ENCODE results near the gene SLC22A12.
"Not testable (repeated sequence)": the region's sequence is repeated elsewhere in the genome, so short reads cannot be mapped to it uniquely, and the experiment has no call there.

The SLC22A12 gene

DNA sequence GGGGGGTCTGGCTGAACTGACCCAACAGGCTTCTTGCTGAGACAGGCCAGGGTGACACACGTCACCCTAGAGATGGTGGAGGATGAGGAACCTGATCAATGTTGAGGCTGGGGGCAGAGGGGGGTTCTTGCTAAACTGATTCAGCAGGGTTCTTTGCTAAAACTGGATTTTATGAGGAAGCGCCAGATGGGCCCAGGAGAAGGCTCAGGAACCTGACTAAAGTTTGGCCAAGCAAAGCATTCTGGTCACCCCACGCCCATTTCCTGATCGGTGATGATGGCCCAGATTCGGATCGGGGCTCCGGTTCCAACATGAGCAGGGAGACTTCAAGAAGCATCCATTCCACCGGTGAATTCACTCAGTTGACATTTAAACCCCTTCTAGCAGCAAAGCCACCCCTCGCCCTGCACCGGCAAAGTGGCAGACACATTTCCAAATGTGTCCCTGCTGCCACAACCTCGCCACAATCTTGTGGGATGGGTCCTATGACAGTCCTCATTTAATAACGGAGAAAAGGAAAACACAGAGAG lies 34.2 kb upstream of the SLC22A12 start:
- Histone ChIP-seq H3K36me3 (ENCODE audit: control insufficient read depth, insufficient read depth, low read length) (no peaks in the 10 kb centered on the region), H3K27me3 (ENCODE audit: control insufficient read depth, insufficient read depth, low read length) (no peaks in the 10 kb centered on the region), H3K9ac (ENCODE audit: low read length) (no peak overlapping the region)

GRCh38 chr11:64558065-64558745 lies 32.8 kb upstream of the SLC22A12 start:
- H3K9me3 ChIP-seq (ENCODE audit: control insufficient read depth, insufficient read depth, low read depth, low read length) = no peaks in the 10 kb centered on the region
- H3K9ac ChIP-seq (ENCODE audit: low read length) = no peak overlapping the region
- H3K27ac ChIP-seq (ENCODE audit: low read depth, low read length) = no peak overlapping the region
- H3K27me3 ChIP-seq (ENCODE audit: control insufficient read depth, insufficient read depth, low read length) = no peaks in the 10 kb centered on the region
- H3K4me3 ChIP-seq (ENCODE audit: low read depth, low read length) = no peak overlapping the region
- peaks cover 31% of the 10 kb centered on the region for H3K4me1 ChIP-seq (ENCODE audit: control insufficient read depth, insufficient read depth, low read length)
- no peaks in the 10 kb centered on the region for H3K36me3 ChIP-seq (ENCODE audit: control insufficient read depth, insufficient read depth, low read length)

More for the DNA sequence above, 34.2 kb upstream of the SLC22A12 start:
- no peak overlapping the region for H3K4me3 ChIP-seq (ENCODE audit: low read depth, low read length)
- H3K27ac ChIP-seq (ENCODE audit: low read depth, low read length) = no peak overlapping the region
- peaks cover 2% of the 10 kb centered on the region; the same call in 1 of the 2 replicates for H3K9me3 ChIP-seq (ENCODE audit: control insufficient read depth, insufficient read depth, low read depth, low read length)
- H3K4me1 ChIP-seq (ENCODE audit: control insufficient read depth, insufficient read depth, low read length) = peaks cover 31% of the 10 kb centered on the region

GRCh38 chr11:64558869-64559268 lies 32.2 kb upstream of the SLC22A12 start:
- Histone ChIP-seq H3K9me3 (ENCODE audit: control insufficient read depth, insufficient read depth, low read depth, low read length) (no peaks in the 10 kb centered on the region), H3K27me3 (ENCODE audit: control insufficient read depth, insufficient read depth, low read length) (no peaks in the 10 kb centered on the region), H3K9ac (ENCODE audit: low read length) (no peak overlapping the region), H3K27ac (ENCODE audit: low read depth, low read length) (no peak overlapping the region), H3K4me1 (ENCODE audit: control insufficient read depth, insufficient read depth, low read length) (peaks cover 28% of the 10 kb centered on the region), H3K36me3 (ENCODE audit: control insufficient read depth, insufficient read depth, low read length) (no peaks in the 10 kb centered on the region), H3K4me3 (ENCODE audit: low read depth, low read length) (no peak overlapping the region)

DNA sequence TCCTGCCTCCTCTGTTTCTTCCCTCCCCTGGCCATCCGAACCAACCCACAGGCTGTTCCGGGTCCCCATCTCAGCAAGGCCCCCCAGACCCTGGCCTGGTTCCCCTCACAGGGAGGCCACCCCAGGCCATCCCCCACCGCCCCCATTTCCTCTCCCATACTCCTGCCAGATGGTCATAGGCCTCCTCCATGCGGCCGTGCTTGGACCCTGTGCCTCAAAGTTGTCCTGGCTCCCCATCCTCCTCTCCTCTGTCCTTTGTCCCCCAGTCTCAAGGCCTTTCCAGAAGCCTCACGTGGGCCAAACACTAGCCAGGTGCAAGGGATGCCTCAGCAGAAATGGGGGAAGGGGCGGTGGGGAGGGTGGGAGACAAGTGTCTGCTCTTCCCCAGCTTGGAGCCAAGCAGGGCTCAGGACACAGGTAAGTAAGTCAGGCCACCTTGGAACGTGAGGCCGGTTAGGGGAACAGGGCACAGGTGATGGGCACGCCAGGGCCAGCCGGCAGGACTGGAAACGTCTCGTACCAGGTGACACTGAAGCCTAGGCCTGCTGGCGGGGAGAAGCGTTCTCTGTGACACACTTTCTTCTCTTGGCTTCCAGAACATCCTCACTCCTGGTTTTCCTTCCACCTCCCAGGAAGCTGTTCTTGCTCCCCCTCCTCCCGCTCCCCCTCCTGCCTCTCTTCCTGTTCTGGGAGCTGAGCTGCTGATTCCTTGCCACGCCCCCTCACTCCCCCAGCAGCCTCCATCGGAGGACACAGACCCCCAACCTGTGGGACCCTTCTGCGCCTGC lies 31.5 kb upstream of the SLC22A12 start:
- H3K27me3 ChIP-seq (ENCODE audit: control insufficient read depth, insufficient read depth, low read length) = no peaks in the 10 kb centered on the region
- no peak overlapping the region for H3K27ac ChIP-seq (ENCODE audit: low read depth, low read length)
- H3K9ac ChIP-seq (ENCODE audit: low read length) = no peak overlapping the region
- H3K9me3 ChIP-seq (ENCODE audit: control insufficient read depth, insufficient read depth, low read depth, low read length) = no peaks in the 10 kb centered on the region
- peaks cover 26% of the 10 kb centered on the region for H3K4me1 ChIP-seq (ENCODE audit: control insufficient read depth, insufficient read depth, low read length)
- H3K36me3 ChIP-seq (ENCODE audit: control insufficient read depth, insufficient read depth, low read length) = no peaks in the 10 kb centered on the region
- no peak overlapping the region for H3K4me3 ChIP-seq (ENCODE audit: low read depth, low read length)

DNA sequence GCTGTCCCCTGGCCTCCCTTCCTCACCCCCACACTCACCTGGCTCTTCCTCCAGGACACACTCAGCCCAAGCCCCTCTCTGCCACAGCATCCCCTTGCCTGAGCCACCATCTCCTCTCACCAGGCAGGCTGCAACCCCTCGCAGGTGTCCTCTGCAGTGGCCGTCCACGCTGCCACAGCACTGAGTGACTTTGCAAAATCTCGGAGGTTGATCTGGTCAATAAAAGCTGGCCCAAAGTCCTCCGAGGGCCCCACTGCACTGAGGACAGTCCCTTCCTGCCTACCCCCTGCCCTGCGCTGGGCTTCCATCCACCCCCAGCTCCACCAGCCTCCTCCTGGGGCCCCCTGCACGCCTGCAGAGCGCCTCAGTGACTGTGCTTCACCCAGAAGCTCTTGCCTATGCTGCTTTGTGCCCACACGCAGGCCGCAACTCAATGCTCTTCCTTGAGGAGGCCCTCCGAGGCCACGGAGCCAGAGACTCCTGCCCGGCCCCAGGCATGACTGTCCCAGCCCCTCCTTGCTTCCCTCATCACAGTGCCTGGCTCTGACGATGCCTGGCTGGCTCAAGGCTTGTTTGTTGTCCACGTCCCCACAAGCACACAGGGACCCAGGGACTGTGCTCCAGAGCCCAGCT lies 30.8 kb upstream of the SLC22A12 start:
- no peaks in the 10 kb centered on the region for H3K36me3 ChIP-seq (ENCODE audit: control insufficient read depth, insufficient read depth, low read length)
- H3K9me3 ChIP-seq (ENCODE audit: control insufficient read depth, insufficient read depth, low read depth, low read length) = no peaks in the 10 kb centered on the region
- no peak overlapping the region for H3K27ac ChIP-seq (ENCODE audit: low read depth, low read length)
- H3K4me1 ChIP-seq (ENCODE audit: control insufficient read depth, insufficient read depth, low read length) = peaks cover 29% of the 10 kb centered on the region
- H3K27me3 ChIP-seq (ENCODE audit: control insufficient read depth, insufficient read depth, low read length) = no peaks in the 10 kb centered on the region
- peak overlapping the region; percentile 34 for H3K9ac ChIP-seq (ENCODE audit: low read length)
- H3K4me3 ChIP-seq (ENCODE audit: low read depth, low read length) = no peak overlapping the region

DNA sequence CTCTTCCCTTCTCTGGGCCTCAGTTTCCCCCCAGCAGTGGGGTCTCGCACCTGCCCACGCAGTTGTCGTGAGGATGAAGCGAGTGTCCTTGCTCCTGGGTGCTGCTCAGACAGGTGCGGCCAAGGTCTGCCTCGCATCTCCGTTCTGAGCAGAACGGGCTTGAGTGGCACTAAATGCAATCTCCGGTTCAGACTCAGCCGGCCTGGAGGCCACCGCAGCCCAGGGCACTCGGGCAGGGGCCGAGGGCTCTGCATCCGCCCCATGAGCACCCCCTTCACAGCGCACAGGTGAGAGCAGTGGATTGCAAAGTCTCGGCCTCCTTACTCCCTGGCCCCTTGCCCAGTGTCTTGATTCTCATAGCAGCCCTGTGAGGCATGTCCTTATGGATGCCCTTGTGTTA lies 30.1 kb upstream of the SLC22A12 start:
- Histone ChIP-seq H3K9me3 (ENCODE audit: control insufficient read depth, insufficient read depth, low read depth, low read length) (no peaks in the 10 kb centered on the region), H3K4me3 (ENCODE audit: low read depth, low read length) (no peak overlapping the region), H3K27ac (ENCODE audit: low read depth, low read length) (no peak overlapping the region), H3K27me3 (ENCODE audit: control insufficient read depth, insufficient read depth, low read length) (no peaks in the 10 kb centered on the region), H3K9ac (ENCODE audit: low read length) (no peak overlapping the region), H3K4me1 (ENCODE audit: control insufficient read depth, insufficient read depth, low read length) (peaks cover 36% of the 10 kb centered on the region), H3K36me3 (ENCODE audit: control insufficient read depth, insufficient read depth, low read length) (no peaks in the 10 kb centered on the region)

- H3K4me3 ChIP-seq (ENCODE audit: low read depth, low read length); H3K9me3 ChIP-seq (ENCODE audit: control insufficient read depth, insufficient read depth, low read depth, low read length); H3K9ac ChIP-seq (ENCODE audit: low read length); H3K27me3 ChIP-seq (ENCODE audit: control insufficient read depth, insufficient read depth, low read length); H3K36me3 ChIP-seq (ENCODE audit: control insufficient read depth, insufficient read depth, low read length); H3K27ac ChIP-seq (ENCODE audit: low read depth, low read length): not testable (repeated sequence)
- H3K4me1 ChIP-seq (ENCODE audit: control insufficient read depth, insufficient read depth, low read length) = peaks cover 40% of the 10 kb centered on the region
These were observed 29.6 kb upstream of the SLC22A12 start for GRCh38 chr11:64561429-64561828.

DNA sequence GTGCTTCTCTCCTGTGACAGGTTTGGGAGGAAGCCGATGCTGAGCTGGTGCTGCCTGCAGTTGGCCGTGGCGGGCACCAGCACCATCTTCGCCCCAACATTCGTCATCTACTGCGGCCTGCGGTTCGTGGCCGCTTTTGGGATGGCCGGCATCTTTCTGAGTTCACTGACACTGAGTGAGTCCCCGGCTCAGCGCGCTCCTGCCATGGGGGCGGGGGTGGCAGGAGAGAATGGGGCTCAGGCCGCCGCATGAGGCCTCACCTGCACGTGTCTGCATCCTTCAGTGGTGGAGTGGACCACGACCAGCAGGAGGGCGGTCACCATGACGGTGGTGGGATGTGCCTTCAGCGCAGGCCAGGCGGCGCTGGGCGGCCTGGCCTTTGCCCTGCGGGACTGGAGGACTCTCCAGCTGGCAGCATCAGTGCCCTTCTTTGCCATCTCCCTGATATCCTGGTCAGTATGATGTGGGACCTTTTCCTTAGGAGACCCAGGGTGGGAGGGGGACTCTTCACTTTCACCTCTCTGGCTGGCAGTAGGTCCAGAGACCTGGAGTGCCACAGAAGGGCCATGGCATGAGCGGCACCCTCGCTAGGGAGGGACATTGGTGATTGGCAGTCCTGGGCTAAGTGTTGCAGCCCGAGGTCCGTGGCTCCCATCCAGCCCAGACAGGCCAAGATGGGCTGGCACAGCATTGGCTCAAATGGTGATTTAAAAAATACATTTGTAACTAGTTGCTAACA lies 28.9 kb upstream of the SLC22A12 start:
- Histone ChIP-seq H3K4me1 (ENCODE audit: control insufficient read depth, insufficient read depth, low read length) (peaks cover 47% of the 10 kb centered on the region), H3K27ac (ENCODE audit: low read depth, low read length) (no peak overlapping the region), H3K9ac (ENCODE audit: low read length) (no peak overlapping the region), H3K9me3 (ENCODE audit: control insufficient read depth, insufficient read depth, low read depth, low read length) (no peaks in the 10 kb centered on the region), H3K27me3 (ENCODE audit: control insufficient read depth, insufficient read depth, low read length) (no peaks in the 10 kb centered on the region), H3K36me3 (ENCODE audit: control insufficient read depth, insufficient read depth, low read length) (no peaks in the 10 kb centered on the region), H3K4me3 (ENCODE audit: low read depth, low read length) (no peak overlapping the region)

DNA sequence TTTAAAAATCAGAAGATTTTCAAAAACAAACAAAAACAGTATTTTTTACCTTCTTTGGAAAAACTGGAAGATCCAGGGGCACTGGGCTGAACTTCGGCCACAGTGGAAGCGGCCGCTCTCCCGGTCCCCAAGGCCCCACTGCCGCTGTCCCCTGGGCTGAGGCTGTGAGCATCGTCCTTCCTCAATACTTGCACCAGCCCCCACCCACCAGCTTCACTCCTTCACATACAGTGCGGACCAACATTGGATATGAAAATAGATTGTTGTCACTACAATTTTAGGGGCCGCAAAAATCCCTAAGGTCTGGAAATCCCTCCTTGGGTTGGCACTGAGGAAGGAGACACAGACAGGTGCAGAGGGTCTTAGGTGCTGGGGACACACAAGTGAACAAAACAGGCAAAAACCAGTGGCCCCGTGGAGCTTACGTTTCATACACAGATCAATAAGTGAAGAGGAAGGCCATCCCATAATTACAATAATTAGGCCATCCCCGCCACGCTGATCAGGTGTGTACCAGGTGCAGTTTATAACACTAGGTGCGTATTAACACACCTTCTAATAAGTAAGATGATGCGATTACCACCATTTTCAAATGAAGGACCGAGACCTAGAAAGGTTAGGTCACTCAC lies 28.2 kb upstream of the SLC22A12 start:
- H3K36me3 ChIP-seq (ENCODE audit: control insufficient read depth, insufficient read depth, low read length) = no peaks in the 10 kb centered on the region
- no peak overlapping the region for H3K9ac ChIP-seq (ENCODE audit: low read length)
- no peaks in the 10 kb centered on the region for H3K27me3 ChIP-seq (ENCODE audit: control insufficient read depth, insufficient read depth, low read length)
- H3K4me3 ChIP-seq (ENCODE audit: low read depth, low read length) = no peak overlapping the region
- no peaks in the 10 kb centered on the region for H3K9me3 ChIP-seq (ENCODE audit: control insufficient read depth, insufficient read depth, low read depth, low read length)
- no peak overlapping the region for H3K27ac ChIP-seq (ENCODE audit: low read depth, low read length)
- peaks cover 52% of the 10 kb centered on the region for H3K4me1 ChIP-seq (ENCODE audit: control insufficient read depth, insufficient read depth, low read length)

DNA sequence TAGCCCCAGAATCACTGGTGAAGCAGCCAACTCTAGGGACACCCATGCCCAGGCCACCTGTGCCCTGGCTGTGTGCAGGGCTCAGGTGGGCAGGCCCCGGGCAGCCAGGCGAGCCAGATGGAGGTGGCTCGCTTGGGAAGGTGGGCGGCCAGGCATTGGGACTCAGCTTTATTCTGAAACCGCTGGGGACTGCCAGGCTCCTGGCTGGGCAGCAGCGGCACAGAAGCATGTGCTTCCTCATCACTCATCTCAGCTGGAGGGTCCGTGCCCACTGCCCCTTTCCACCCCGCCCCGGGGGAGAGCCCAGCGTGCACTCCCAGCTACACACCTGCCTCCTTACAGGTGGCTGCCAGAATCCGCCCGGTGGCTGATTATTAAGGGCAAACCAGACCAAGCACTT lies 27.1 kb upstream of the SLC22A12 start:
- Histone ChIP-seq H3K27ac (ENCODE audit: low read depth, low read length) (no peak overlapping the region), H3K4me3 (ENCODE audit: low read depth, low read length) (no peak overlapping the region), H3K27me3 (ENCODE audit: control insufficient read depth, insufficient read depth, low read length) (no peaks in the 10 kb centered on the region), H3K9ac (ENCODE audit: low read length) (no peak overlapping the region), H3K4me1 (ENCODE audit: control insufficient read depth, insufficient read depth, low read length) (peaks cover 46% of the 10 kb centered on the region), H3K9me3 (ENCODE audit: control insufficient read depth, insufficient read depth, low read depth, low read length) (no peaks in the 10 kb centered on the region), H3K36me3 (ENCODE audit: control insufficient read depth, insufficient read depth, low read length) (no peaks in the 10 kb centered on the region)

Measured in HUES6 (cell line).